GM19193 (cell line): ENCODE data around the gene TAF4B.

Source experiments
- POLR2A ChIP-seq: IDR thresholded peaks from 4 replicates; pipeline ENCODE4 v1.6.1; 2011; ENCODE audit not compliant: insufficient read depth, insufficient read length; ENCODE audit errors: extremely low read depth

Gene TAF4B

DNA sequence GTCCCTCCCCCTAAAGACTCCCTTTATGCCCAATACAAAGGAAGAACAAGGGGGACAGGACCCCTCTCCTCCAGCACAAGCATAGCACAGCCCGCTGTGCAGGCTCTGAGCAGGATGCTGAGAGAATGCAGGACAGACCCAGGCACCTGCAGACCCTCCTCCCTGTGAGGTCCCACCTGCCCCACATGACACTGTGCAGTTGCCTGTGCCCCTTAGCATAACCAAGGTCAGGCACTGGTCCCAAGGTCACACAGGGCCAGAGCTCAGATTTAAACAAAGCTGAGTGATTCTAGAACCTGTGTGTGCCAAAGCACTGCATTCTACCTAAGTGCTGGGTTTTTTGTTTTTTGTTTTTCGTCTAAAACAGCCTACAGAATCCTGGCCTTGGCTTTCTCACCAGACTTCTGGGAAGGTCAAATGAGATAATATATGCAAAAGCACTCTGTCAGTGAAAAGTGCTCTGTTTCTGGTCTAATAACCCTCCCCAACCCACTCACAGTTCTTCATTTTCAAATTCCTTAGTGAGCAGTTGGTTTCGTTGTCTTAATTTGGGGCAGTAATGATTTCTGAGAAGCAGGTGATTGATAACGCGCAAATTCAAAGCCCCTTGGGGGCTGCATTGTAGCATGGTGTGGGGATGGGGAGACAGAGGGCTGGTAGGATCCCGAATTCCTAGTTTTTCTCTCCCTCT lies 196.4 kb downstream of the TAF4B start:
- TF ChIP-seq POLR2A = no peak

DNA sequence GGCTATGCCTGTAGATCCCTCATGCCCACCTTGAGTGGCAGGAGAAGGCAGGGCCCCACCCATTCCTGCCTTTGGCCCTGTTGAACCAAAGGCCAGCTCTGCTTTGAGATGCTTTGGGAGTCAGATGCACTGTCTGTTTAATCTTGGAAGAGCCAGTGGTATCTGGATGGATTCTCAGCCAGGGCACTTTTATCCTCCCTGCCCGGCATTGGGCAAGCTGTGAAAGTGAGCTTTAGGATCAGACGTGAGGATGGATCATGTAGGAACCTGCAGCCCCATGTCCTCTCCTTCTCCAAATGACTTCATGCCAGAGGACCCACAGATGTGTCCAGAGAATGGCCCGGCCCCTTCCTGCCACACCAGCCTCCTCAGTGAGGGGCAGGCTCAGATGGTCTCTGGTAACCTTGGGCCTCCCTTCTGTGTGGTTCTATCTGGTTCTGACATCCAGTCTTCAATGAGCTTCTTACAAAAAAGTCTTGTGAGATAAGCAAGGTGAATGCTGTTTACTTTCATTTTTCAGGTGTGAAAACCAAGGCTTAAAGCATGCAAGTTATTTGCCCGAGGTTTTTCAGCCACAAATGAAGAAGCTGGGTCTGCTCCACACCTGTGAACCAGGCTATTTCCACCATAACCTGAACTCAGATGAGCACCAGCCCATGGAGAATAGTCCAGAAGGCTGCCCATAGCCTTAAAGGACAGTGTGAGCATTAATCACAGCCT lies 198.3 kb downstream of the TAF4B start:
- no peak for TF ChIP-seq POLR2A

DNA sequence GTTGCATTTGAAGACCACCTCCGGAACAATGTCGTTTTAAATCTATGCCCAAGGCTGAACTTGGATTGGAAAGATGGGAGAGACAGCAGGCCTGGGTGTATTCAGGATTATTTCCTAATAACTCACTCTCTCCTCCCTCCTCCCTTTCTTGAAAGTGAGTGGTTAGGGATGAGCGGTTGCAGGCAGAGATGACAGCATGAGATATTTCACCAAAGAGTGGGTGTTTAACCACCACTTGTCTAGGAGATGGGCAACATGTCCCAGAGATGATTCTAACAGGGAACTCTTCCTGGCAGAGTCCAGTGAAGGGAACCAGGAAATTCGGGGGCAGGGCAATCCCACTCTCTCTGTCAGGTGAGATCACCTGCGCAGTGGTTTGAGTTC lies 198.9 kb downstream of the TAF4B start:
- TF ChIP-seq POLR2A = no peak

DNA sequence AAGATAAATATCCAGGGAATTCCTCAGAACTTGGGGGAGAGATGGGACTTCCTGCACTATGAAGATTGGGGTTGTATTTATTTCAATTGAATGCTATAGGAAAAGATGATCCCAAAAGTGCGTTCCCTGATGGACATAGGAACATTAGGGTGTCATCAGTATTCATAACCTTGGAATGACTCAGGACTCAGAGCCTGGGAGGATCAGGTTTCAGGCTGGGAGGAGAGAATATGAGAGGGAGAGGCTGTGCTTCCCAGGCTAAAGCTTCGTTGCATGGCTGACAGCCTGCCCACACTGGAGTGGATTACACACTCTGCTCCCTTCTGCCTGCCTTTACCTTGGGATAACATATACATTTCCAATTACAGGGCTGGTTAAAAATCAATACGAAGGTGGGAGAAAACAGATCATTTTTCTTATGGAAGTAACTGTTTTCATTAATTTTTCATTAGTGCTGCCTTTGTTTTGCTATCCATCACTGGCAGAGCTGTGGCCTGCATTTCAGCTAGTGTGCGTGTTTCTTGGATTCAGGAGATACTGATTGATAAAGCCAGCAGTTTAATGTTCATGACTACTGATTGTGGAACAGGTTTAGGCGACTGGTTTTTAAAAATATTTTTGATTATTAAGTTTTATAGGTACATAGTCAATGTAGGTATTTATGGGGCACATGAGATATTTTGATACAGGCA lies 203.4 kb downstream of the TAF4B start:
- no peak for TF ChIP-seq POLR2A

DNA sequence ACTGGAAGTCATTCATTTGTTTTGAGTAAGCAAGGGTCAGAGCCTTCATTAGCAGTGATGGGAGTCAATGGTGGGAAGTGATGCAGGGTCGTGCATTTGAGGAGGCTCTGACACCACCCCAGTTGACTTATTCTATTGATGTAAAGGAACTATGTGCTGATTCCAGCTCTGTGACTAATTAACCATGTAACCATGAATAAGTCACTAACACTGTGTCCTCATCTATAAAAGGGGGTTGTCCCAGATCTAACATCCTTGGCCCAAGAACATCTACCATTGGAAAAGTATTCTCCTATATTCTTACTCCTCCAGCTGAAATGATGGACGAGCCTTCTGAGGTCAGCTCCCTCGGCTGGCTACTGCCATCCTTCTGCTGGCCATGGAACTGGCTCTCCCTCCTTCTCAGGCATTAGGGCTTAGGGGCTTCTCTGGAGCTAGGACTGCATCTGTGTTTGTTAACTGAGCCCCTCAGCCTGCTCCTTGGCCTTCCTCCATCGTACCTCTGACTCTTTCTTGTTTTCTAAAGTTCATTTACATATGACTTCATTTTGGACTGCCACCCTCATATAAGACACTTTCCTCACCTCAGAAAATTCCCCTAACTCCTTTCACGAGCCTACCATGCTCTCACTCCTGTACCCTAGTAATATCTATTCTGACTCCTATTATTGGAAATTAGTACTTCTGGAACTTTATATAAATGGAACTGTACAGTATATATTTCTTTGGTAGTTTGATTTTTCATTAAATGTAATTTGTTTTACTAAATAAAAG lies 206.6 kb downstream of the TAF4B start:
- TF ChIP-seq POLR2A = no peak

DNA sequence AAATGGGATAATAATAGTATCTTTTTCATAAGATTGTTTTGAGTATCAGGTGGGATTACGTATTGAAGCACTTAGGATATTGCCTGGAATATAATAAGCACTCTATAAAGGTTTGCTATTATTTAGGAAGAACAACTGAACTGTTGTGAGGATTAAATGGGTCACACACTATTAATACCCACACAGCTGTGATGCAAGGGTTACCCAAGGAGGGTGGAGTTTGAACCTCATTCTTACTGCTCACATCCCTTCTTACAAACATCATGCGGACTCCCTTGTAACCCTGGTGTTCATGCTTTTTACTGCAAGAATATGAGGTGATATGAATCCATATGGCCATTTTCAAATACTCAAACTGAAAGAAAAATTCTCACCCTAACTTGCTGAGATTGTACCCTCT lies 208.6 kb downstream of the TAF4B start:
- TF ChIP-seq POLR2A = no peak

DNA sequence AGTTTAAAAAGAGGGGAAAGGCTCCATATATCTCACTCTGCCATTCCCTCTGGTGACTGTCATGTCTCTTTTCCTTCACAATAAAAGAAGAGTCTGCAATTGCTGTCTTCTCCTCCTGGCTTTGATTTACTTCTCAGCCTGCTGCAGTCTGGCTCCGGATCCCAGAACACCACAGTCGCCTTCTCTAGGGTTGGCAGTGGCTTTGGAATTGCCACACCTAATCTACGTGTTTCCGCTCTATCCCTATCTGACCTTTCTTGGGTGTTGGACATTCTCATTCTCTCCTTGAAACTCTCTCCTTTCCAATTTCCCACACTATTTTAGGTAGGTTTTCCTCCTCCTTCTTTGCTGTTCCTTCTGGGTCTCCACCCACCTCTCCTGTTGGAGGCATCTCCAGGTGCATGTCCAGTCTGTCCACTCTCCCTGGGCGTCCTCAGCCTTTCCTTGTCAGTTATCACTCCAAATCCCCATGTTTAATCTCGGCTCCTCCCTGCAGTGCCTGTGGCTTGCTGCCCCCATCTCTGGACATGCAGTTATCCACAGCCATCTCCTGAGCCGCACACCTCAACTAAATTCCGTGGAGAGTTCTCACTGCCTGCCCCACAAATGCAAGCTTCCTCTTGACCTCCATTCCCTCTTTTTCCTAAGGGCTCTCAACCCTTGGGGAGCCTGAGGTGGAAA lies 209.3 kb downstream of the TAF4B start:
- no peak for TF ChIP-seq POLR2A

DNA sequence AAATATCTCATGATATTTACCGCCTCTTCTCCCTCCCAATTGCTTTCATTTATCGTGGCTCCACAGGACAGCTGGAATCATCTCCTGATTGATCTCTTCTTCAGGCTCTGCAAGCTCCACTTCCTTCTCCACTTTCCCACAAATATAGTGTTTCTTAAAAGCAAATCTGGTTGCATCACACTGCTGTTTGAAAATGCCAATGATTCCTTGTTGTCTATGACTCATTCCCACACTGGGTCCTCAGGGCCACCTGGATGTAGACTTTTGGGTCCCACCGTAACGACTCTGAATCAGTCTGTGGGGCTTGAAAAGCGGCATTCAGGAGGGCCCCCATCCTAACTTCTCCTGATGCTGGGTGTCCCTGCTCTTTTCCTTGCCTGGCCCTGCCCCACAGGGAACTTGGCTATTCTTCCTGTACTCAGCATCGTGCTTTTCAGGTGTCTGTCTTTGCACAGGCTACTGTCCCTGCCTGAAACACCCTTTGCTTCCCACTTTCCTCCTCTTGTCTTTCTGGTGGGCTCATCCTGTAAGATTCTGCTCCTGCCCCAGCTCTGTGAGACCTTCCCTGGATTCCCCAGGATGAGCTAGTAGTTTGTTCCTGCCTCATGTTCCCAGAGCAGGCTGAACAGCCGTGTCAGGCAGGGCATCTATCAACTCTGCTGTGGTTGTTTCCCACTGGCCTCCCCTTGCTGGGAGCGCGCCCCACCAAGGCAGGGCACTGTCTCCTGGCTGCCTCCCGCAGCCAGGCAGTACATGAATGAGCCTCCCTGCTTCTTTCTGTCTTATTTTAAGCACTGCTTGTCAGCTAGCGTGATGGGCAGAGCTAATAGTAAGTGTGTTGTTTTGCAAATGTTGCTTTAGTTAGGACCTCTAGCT lies 210.2 kb downstream of the TAF4B start:
- TF ChIP-seq POLR2A = no peak

DNA sequence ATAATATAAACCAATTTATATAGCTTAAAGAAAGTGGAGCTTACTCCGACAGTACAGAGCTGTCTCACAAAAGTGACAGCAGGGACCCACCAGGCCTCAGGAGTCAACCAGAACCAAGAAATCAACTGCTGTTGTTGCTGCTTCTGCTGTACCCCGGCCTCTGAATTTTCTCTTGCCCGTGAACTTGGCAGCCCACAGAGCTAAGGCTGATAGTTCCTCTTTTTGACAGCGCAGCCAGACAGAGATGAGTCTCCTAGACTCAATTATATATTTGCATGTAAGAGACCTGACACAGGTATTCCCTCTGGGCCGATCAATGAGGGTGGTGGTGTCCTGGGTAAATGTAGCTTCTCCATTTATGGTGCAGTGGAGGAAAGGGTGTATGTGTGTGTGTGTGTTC lies 212.7 kb downstream of the TAF4B start:
- TF ChIP-seq POLR2A = no peak

DNA sequence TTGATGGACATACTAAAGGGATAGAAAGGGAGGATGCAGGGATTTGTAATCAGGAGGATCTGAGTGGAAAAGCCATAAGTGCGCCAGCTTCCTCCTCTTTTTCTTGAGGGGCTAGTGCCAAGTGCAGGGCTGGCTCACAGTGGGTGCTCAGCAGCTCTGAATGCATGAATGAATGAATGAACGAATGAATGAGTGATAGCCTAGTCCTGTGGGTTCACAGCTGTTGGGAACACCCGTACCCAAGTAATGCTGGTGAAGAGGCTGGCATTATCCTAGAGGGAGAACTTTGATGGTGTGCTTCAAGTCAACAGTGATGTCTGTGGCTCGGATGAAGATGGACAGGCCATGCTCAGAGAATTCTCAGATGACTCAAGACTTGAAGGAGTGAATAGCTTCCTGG lies 213.3 kb downstream of the TAF4B start:
- no peak for TF ChIP-seq POLR2A

DNA sequence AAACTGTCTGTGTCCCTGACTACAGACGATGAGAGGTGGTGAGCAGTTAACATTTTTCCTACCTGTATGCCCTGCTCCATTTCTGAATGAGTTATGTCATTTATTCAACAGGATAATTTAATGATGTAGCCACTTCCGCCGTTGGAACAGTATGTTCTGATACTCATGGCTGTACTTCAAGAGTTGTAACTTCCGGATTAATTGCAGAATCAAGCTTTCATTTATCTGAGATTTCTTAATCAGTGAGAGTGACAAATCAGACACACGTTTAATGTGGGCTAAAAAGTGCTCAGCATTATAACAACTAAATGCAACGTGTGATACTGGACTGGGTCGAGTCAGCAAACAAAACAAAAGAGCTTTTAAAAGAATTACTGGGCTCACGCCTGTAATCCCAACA lies 214.4 kb downstream of the TAF4B start:
- TF ChIP-seq POLR2A = no peak
